K562 (cell line): Measurements from ENCODE around the gene ITGA7. TPM values are rescaled to one million over a fixed set of nuclear protein-coding genes. Genes with fewer than 3 reads are reported as not detected.

Source experiments
- CEBPG ChIP-seq, 3 experiments: fragments of 200-800 bp in 1 of 3; sonication (Bioruptor generic) in 1 of 3; sonication (generic) in 1 of 3; formaldehyde crosslinking in 1 of 3; IDR thresholded peaks in 2 of 3; conservative IDR thresholded peaks in 1 of 3; 2 replicates each; pipeline versions ENCODE4 v1.6.1 to v1.8.0; 2016 to 2022; ENCODE audit warnings: missing compliant biosample characterization in 2 of 3, missing genetic modification characterization in 2 of 3, mild to moderate bottlenecking in 1 of 3, missing genetic modification reagents in 1 of 3
- CREM ChIP-seq: IDR thresholded peaks from 2 replicates; pipeline ENCODE4 v1.6.1; 2014; ENCODE audit warnings: antibody characterized with exemption, low read depth
- ELF1 ChIP-seq: fragments of 200-800 bp; sonication (Bioruptor generic); IDR thresholded peaks from 2 replicates; pipeline ENCODE4 v1.6.1; 2016; ENCODE audit warnings: missing genetic modification characterization, missing compliant biosample characterization
- IFI16 ChIP-seq: fragments of 250-450 bp; sonication (Bioruptor Pico); IDR thresholded peaks from 2 replicates; pipeline ENCODE4 v2.1.2; 2022; ENCODE audit warnings: mild to moderate bottlenecking, inconsistent platforms
- LEF1 ChIP-seq: fragments of 450-650 bp; IDR thresholded peaks from 2 replicates; pipeline ENCODE4 v1.6.1; 2016; ENCODE audit warnings: mild to moderate bottlenecking
- PTTG1 ChIP-seq: fragments of 450-650 bp; IDR thresholded peaks from 2 replicates; pipeline ENCODE4 v1.6.1; 2016; ENCODE audit warnings: low read depth, mild to moderate bottlenecking, missing genetic modification characterization, missing compliant biosample characterization
- RBM14 ChIP-seq: fragments of 200-400 bp; formaldehyde crosslinking; IDR thresholded peaks from 2 replicates; pipeline ENCODE4 v1.6.1; 2018; ENCODE audit warnings: low read depth, mild to moderate bottlenecking, low read length, moderate library complexity, borderline replicate concordance; ENCODE audit not compliant: insufficient read depth
- SAFB ChIP-seq: fragments of 200-400 bp; formaldehyde crosslinking; IDR thresholded peaks from 2 replicates; pipeline ENCODE4 v1.6.1; 2017; ENCODE audit warnings: low read depth, low read length, borderline replicate concordance
- SLC30A9 ChIP-seq: fragments of 250-450 bp; sonication (Bioruptor Pico); IDR thresholded peaks from 2 replicates; pipeline ENCODE4 v1.8.0; 2022; ENCODE audit warnings: mild to moderate bottlenecking, moderate library complexity
- ZNF785 ChIP-seq: fragments of 250-450 bp; sonication (Bioruptor Pico); IDR thresholded peaks from 2 replicates; pipeline ENCODE4 v1.4.0; 2020; ENCODE audit warnings: mild to moderate bottlenecking
- polyA plus RNA-seq, 8 experiments: library from polyadenylated mRNA; depleted of rRNA in 4 of 8; stranded (reverse) in 5 of 8; unstranded in 3 of 8; fragments of >200 nt; fragmentation: Nextera tagmentation in 2 of 8; fragmentation: Illumina TruSeq in 1 of 8; extraction: Ambion mirVana in 2 of 8; extraction: Trizol in 1 of 8; gene quantifications; 2 replicates each; pipeline versions ENCODE4 v1.2.1 to v1.2.3, GENCODE V29; 2011 to 2014; ENCODE audit warnings: inconsistent platforms in 1 of 8, missing spikeins in 1 of 8
- total RNA-seq, 7 experiments: library from RNA; depleted of rRNA in 6 of 7; stranded (reverse); fragments of >200 nt in 6 of 7; fragmentation: Illumina TruSeq in 2 of 7; extraction: Trizol in 2 of 7; gene quantifications; 2 replicates each; pipeline versions ENCODE4 v1.2.1 to v1.2.3, GENCODE V29; 2011 to 2021; ENCODE audit warnings: low replicate concordance in 1 of 7
- TF ChIP-seq, protein P1 (sequence below), 2 experiments: fragments of 450-650 bp in 1 of 2; sonication (generic) in 1 of 2; formaldehyde crosslinking in 1 of 2; IDR thresholded peaks; 2 replicates each; pipeline versions ENCODE4 v1.7.1 to v1.9.0; 2016 to 2022; ENCODE audit warnings: inconsistent platforms in 1 of 2, mild to moderate bottlenecking in 1 of 2, missing genetic modification reagents in 1 of 2
- TF ChIP-seq, protein P2 (sequence below): fragments of 250-450 bp; sonication (Bioruptor Pico); IDR thresholded peaks from 2 replicates; pipeline ENCODE4 v1.5.0; 2020; ENCODE audit warnings: mild to moderate bottlenecking, borderline replicate concordance
- TF ChIP-seq, protein P3 (sequence below): fragments of 200-800 bp; sonication (Bioruptor generic); IDR thresholded peaks from 2 replicates; pipeline ENCODE4 v1.6.1; 2017; ENCODE audit warnings: missing genetic modification characterization, missing compliant biosample characterization

The ITGA7 gene
- total and polyA plus RNA-seq, 9 of the 15 experiments (the other 6 are each of a cell fraction or from before 2014, with no cell fraction given), result 0.11 to 2.3 (median 0.56) TPM; not detected in 1

DNA sequence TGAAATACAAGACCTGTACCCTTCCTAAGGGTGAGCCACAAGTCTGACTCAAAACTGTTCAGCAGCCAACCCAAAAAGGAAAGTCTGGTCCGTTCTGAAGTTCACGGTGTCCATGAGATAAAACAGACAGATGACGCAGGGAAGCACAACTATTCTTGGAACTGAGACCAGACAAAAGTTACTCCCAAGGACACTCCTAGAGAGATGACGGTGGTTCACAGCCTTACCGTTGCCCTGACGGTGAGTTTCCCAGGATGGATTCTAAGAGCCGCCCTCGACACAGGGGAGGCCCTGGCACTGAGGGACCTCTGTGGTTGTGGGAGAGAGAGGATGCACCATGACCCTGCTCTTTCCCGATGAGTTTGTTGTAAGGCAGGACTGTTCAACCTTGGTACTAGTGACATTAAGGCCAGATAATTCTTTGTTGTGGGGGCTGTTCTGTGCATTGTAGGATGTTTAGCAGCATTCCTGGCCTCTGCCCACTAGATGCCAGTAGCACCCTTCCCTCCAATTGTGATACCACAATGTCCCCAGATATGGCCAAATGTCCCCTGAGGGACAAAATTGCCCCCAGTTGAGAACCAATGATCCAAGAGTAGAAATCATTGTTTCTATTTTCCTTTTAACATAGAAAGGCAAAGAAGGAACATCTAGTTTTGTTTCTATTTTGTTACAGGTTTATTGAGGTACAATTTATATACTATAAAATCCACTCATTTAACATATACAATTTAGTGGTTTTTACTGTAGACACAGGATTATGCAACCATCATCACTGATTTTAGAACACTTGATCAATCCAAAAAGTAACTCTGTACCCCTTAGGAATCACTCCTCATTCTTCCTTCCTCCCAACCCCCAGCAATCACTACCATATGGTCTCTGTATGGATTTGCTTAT, 48.0 kb downstream of the ITGA7 start (continued):
- TF ChIP-seq, protein P1, sequence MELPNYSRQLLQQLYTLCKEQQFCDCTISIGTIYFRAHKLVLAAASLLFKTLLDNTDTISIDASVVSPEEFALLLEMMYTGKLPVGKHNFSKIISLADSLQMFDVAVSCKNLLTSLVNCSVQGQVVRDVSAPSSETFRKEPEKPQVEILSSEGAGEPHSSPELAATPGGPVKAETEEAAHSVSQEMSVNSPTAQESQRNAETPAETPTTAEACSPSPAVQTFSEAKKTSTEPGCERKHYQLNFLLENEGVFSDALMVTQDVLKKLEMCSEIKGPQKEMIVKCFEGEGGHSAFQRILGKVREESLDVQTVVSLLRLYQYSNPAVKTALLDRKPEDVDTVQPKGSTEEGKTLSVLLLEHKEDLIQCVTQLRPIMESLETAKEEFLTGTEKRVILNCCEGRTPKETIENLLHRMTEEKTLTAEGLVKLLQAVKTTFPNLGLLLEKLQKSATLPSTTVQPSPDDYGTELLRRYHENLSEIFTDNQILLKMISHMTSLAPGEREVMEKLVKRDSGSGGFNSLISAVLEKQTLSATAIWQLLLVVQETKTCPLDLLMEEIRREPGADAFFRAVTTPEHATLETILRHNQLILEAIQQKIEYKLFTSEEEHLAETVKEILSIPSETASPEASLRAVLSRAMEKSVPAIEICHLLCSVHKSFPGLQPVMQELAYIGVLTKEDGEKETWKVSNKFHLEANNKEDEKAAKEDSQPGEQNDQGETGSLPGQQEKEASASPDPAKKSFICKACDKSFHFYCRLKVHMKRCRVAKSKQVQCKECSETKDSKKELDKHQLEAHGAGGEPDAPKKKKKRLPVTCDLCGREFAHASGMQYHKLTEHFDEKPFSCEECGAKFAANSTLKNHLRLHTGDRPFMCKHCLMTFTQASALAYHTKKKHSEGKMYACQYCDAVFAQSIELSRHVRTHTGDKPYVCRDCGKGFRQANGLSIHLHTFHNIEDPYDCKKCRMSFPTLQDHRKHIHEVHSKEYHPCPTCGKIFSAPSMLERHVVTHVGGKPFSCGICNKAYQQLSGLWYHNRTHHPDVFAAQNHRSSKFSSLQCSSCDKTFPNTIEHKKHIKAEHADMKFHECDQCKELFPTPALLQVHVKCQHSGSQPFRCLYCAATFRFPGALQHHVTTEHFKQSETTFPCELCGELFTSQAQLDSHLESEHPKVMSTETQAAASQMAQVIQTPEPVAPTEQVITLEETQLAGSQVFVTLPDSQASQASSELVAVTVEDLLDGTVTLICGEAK (IDR thresholded peaks at IDR 0.05), result no peak
- TF ChIP-seq, protein P1 (CRISPR knock-in tag; IDR thresholded peaks at IDR 0.05), result no peak
- no peak for TF ChIP-seq SLC30A9 (CRISPR knock-in tag)
- peak; percentile 47 for TF ChIP-seq CREM
- no peak for TF ChIP-seq ZNF785 (CRISPR knock-in tag)
- no peak for TF ChIP-seq PTTG1 (tag)
- no peak for TF ChIP-seq RBM14
- TF ChIP-seq CEBPG (CRISPR knock-in tag; IDR thresholded peaks at IDR 0.05), result no peak
- TF ChIP-seq CEBPG (tag; conservative IDR thresholded peaks at IDR 0.05 in 1 of 2, IDR thresholded peaks at IDR 0.05 in 1 of 2), result 0 out of 4 replicates have a peak, but pooled peaks of 1 of the 2 experiments have one; percentile 13
- TF ChIP-seq SAFB, result no peak
- TF ChIP-seq, protein P2, sequence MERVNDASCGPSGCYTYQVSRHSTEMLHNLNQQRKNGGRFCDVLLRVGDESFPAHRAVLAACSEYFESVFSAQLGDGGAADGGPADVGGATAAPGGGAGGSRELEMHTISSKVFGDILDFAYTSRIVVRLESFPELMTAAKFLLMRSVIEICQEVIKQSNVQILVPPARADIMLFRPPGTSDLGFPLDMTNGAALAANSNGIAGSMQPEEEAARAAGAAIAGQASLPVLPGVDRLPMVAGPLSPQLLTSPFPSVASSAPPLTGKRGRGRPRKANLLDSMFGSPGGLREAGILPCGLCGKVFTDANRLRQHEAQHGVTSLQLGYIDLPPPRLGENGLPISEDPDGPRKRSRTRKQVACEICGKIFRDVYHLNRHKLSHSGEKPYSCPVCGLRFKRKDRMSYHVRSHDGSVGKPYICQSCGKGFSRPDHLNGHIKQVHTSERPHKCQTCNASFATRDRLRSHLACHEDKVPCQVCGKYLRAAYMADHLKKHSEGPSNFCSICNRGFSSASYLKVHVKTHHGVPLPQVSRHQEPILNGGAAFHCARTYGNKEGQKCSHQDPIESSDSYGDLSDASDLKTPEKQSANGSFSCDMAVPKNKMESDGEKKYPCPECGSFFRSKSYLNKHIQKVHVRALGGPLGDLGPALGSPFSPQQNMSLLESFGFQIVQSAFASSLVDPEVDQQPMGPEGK, result no peak
- no peak for TF ChIP-seq IFI16 (CRISPR knock-in tag)
- no peak for TF ChIP-seq ELF1 (tag)
- peak; percentile 22; the same call in 1 of the 2 replicates for TF ChIP-seq LEF1
- TF ChIP-seq, protein P3, sequence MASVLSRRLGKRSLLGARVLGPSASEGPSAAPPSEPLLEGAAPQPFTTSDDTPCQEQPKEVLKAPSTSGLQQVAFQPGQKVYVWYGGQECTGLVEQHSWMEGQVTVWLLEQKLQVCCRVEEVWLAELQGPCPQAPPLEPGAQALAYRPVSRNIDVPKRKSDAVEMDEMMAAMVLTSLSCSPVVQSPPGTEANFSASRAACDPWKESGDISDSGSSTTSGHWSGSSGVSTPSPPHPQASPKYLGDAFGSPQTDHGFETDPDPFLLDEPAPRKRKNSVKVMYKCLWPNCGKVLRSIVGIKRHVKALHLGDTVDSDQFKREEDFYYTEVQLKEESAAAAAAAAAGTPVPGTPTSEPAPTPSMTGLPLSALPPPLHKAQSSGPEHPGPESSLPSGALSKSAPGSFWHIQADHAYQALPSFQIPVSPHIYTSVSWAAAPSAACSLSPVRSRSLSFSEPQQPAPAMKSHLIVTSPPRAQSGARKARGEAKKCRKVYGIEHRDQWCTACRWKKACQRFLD (CRISPR knock-in tag), result no peak
